ENCODE data around the gene SHROOM3.

- TF ChIP-seq CTCF (IDR thresholded peaks at IDR 0.05) (no peak), POLR2AphosphoS5 (IDR thresholded peaks at IDR 0.05) (no peak)
Observed at GRCh38 chr4:76581077-76581962, 146.3 kb downstream of the SHROOM3 start.
